Stimulated activated CD4-positive, alpha-beta T cell treated with anti-CD3 and anti-CD28 coated beads, Interleukin-12 subunit alpha, Interleukin-12 subunit beta, amount 100 ng/mL, for 24 hours (primary cell): ENCODE results near the gene GALNT9.

Experiments
- DNase-seq, 2 experiments: peaks; one replicate each; pipeline ENCODE4 v3.0.0-alpha.2; 2020; ENCODE audit warnings: low read depth in 2 of 2

Gene GALNT9

DNA sequence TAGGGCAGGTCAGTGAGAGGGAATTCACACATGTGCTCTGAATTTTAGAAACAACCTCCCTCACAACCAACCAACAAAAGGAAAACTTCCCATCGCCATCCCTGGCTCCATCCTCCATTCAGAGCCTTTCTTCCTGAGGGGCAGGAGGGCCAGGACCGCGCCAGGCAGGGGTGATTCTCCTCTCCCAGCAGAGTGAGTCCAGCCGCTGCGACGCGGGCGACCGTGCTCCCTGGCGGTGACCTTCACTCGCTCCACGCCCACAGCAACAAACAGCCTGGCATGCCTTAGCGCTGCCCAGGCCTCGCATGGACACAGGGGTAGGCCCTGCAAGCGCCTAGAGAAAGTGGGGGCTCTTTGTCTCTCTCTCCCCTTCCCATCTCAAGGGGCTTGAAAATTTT is 3.7 kb downstream of the GALNT9 start:
- DNase-seq, result no peak

- no peak for DNase-seq
These were observed 4.3 kb downstream of the GALNT9 start for GRCh38 chr12:132324841-132325732.

- DNase-seq, result no peak
These were observed 5.2 kb downstream of the GALNT9 start for GRCh38 chr12:132324173-132324572.

GRCh38 chr12:132323171-132324010 is 6.0 kb downstream of the GALNT9 start:
- DNase-seq, result no peak

- DNase-seq, result no peak
These were observed 6.9 kb downstream of the GALNT9 start for GRCh38 chr12:132322206-132323132.

DNA sequence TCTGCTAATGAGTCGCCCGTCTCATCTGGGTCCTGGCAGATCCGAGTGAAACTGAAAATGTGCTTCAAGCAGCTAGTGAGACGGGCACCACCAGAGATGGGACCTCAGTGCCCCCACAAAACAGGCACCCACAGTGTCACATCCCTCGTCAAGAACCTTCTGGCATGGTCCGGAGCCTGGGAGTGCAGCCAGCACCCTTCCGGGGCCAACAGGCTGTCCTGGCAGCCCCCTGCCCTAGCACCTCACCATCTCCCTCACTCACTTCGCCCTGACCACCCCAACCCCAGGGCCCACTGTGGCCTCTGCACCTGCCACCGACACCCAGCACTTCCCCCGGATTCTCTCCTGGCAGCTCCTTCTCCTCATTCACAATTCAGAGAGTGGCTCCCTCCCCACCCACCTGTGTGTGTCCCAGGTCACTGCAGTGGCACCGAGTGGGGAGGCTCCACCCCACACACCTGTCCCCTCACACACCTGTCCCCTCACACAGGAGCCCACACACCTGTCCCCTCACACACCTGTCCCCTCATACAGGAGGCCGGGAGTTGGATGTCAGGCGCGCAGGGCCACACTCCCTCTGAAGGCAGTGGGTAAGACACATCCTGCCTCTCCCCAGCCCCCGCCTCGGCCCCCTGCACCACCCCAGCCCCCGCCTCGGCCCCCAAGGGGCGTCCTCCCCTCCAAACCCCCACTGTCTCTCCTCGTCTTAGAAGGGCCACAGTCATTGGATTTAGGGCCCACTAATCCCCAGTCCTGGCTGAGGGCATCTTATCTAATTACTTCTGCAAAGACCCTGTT is 7.9 kb downstream of the GALNT9 start:
- no peak for DNase-seq

DNA sequence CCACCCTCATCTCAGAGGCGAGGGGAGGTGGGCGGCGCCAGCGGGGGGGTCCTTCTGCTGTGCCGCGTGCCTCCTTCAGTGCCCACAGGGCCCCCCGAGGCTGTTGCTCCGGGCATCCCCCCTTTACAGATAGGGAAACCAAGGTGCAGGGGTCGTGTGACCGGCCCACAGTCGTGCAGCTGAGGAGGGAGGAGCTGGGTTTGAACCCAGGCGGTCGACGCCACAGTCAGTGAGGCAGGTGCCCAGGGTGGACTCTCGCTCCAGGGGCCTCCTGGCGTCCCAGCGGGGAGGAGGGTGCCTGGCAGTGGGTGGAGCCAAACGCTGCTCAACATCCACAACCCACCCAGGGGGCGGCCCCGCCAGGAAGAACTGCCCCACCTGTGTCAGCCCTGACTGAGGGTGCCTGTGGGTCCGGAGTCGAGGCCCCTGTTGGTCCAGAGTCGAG is 8.6 kb downstream of the GALNT9 start:
- DNase-seq, result no peak

GRCh38 chr12:132319991-132320570 is 9.3 kb downstream of the GALNT9 start:
- no peak for DNase-seq

GRCh38 chr12:132319359-132319950 is 9.9 kb downstream of the GALNT9 start:
- no peak for DNase-seq

DNA sequence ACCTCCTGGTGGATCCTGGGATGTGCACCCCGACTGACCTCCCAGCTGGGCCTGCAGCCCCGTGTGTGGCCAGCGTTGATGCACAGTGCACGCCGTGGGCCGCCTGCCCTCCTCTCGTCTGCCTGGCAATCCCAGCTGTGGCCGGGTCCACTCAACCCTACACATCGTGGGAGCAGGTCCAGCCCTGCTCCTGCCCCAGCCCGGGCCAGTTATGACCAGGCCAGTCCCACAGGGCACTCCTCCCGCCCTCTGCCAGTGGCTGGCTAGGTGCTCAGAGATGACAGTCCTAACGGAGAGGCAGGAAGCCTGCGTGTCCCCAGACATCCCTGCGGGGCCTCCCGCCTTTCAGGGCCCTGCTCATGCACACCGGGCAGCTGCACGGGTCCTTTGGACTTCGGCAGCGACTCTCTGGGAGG is 10.8 kb downstream of the GALNT9 start:
- DNase-seq, result no peak

DNA sequence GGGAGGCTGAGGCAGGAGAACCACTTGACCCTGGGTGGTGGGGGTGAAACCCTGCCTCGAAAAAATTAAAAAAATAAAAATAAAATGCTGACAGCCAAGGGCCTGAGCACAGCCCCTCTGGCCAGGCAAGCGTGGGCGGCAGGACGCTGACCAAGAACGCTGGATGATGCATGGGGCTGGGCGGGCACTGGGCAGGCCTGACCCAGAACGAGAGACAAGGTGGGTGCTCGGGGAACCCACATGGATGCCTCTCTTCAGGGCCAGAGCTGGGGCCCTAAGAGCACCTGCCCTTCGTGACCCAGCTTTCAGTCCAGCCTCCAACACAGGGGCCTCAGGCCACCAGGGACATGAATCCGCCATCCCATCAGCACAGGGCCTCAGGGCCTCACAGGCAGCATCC is 11.3 kb downstream of the GALNT9 start:
- no peak for DNase-seq

DNA sequence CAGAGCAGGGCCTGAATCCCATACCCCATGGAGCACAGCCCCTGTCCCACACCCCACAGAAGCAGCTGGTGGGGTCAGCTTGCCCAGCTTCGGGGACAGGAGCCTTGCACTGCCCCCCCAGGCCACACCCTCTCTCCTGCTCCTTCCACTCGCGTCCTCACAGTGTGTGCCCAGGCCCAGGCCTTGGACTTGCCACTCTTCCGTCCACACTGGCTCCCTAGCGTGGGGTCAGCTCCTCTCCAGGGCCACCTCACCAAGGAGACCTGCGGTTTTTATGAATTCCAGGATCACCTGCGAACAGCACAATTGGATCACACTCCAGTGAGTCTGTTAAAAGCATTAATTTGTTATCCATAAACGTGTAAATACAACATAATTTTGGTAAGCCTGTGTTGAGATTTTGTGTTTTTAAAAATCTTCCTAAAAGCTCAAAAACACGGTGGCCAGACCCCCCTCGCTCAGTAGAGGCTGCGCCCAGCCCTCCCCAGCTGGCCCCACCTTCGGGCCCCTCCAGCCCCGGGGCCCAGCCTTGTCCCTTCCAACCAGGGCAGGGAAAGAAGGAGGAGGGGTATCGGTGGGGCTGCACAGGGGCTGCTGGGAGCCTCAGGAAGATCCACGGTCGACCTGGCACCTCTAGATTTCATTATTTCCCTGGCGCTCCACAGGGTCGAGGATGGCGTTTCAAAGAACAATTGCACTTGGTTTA is 12.0 kb downstream of the GALNT9 start:
- DNase-seq, result no peak

GRCh38 chr12:132316497-132317232 is 12.7 kb downstream of the GALNT9 start:
- no peak for DNase-seq

GRCh38 chr12:132315951-132316350 is 13.4 kb downstream of the GALNT9 start:
- no peak for DNase-seq

DNA sequence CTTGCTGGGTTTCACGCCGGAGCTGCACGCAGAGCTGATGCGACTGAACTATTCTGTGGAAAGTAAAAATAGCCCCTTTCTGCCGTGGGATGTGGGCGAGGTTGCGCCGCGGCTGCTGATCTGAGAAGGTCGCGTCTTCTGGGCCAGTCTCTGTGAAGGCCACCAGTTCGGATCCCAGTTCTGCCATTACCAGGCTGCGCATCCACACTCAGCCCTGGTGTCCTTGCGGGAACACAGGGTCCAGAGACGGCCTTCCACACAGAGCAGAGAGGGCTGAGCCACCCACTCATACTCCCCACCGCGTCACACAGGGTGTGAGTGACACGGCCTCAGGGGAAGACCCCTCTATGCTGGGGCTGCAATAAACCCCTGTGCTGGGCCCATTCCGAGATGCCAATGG is 13.9 kb downstream of the GALNT9 start:
- no peak for DNase-seq

DNA sequence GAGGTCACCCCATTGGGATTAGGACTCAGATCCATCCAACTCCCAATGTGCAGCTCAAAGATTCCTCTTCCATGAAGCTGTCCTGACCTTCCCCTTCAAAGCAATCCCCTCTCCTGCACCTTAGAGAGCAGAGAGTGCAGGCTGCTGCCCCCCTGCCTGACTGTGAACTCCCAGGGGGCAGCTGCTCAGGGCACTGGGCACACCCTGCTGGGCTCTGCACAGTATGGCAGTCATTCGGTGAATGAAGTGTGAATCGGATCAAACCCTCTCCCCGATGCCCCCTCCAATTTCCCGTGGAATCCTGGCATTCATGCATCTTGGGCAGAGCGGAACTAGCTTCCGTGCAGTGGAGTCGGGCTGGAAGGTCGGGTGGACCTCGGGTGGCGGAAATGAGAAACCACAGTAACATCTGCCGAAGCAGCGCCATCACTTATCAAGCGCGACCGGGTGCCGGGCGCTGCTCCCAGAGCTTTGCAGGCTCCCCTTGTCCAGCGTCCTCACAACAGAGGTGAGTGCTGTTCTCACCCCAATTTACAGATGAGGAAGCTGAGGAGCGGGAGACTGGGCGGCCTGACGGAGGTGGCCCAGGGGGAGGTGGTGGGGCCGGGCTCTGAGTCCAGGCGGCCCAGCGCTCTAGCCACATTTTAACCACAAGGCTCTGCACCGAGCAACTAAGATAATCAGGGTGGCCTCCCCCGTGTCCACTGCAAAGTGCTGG is 14.7 kb downstream of the GALNT9 start:
- no peak for DNase-seq

DNA sequence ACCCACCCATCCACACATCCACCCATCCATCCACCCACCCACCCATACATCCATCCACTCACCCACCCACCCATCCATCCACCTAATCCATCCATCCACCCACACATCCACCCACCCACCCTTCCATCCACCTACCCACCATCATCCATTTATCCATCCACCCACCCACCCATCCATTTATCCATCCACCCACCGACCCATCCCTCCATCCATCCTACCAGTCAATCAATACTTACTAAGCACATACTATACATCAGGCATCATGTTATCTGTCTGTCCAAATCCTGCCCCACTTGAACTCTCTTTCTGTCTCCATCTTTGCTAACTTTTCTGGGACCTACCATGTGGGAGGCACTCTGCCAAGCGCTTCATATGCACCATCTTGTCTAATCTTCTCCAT is 15.4 kb downstream of the GALNT9 start:
- no peak for DNase-seq

GRCh38 chr12:132313182-132313581 is 16.2 kb downstream of the GALNT9 start:
- DNase-seq, result no peak
